ENCODE results near the gene FCER1A. TPM values are rescaled to one million over a fixed set of nuclear protein-coding genes. Genes with fewer than 3 reads are reported as not detected.

FCER1A gene
- total and polyA plus RNA-seq, 2 experiments from 2014 or later = not detected

GRCh38 chr1:159274631-159275030 is 27.5 kb upstream of the FCER1A start:
- no peaks in the 10 kb centered on the region for H3F3A ChIP-seq (replicated peaks; ENCODE audit: low read depth)
- no peaks in the 10 kb centered on the region for H3K27me3 ChIP-seq (ENCODE audit: insufficient read depth)
- H3K9me3 Mint-ChIP-seq = no peaks in the 10 kb centered on the region
- no peak overlapping the region for H2AFZ ChIP-seq
- no peak overlapping the region for H3K4me2 ChIP-seq
- H3K79me2 ChIP-seq (replicated peaks; ENCODE audit: insufficient read depth) = no peaks in the 10 kb centered on the region
- H3K27ac ChIP-seq (ENCODE audit: low read depth) = no peak overlapping the region
- no peaks in the 10 kb centered on the region for H4K20me1 ChIP-seq (replicated peaks; ENCODE audit: insufficient read depth)
- ATAC-seq = no peak
- no peak overlapping the region for H3K4me3 ChIP-seq
- no peaks in the 10 kb centered on the region for H3K36me3 Mint-ChIP-seq (ENCODE audit: low read depth)
- H3K27me3 Mint-ChIP-seq (ENCODE audit: insufficient read depth, low read depth, poor library complexity) = no peaks in the 10 kb centered on the region
- H3K27ac Mint-ChIP-seq = no peak overlapping the region
- no peaks in the 10 kb centered on the region for H3K4me1 ChIP-seq (ENCODE audit: insufficient read depth)
- no peak overlapping the region for H3K4me3 Mint-ChIP-seq
- no peak for DNase-seq (ENCODE audit: low spot score)
- H3K36me3 ChIP-seq (ENCODE audit: insufficient read depth) = no peaks in the 10 kb centered on the region
- no peak for TF ChIP-seq ZNF114 (CRISPR knock-in tag; IDR thresholded peaks at IDR 0.05)
- no peak for TF ChIP-seq CREB1 (CRISPR knock-in tag; IDR thresholded peaks at IDR 0.05; ENCODE audit: low read depth)
- TF ChIP-seq NANOG (IDR thresholded peaks at IDR 0.05; ENCODE audit: borderline replicate concordance) = no peak
- TF ChIP-seq, protein P1, sequence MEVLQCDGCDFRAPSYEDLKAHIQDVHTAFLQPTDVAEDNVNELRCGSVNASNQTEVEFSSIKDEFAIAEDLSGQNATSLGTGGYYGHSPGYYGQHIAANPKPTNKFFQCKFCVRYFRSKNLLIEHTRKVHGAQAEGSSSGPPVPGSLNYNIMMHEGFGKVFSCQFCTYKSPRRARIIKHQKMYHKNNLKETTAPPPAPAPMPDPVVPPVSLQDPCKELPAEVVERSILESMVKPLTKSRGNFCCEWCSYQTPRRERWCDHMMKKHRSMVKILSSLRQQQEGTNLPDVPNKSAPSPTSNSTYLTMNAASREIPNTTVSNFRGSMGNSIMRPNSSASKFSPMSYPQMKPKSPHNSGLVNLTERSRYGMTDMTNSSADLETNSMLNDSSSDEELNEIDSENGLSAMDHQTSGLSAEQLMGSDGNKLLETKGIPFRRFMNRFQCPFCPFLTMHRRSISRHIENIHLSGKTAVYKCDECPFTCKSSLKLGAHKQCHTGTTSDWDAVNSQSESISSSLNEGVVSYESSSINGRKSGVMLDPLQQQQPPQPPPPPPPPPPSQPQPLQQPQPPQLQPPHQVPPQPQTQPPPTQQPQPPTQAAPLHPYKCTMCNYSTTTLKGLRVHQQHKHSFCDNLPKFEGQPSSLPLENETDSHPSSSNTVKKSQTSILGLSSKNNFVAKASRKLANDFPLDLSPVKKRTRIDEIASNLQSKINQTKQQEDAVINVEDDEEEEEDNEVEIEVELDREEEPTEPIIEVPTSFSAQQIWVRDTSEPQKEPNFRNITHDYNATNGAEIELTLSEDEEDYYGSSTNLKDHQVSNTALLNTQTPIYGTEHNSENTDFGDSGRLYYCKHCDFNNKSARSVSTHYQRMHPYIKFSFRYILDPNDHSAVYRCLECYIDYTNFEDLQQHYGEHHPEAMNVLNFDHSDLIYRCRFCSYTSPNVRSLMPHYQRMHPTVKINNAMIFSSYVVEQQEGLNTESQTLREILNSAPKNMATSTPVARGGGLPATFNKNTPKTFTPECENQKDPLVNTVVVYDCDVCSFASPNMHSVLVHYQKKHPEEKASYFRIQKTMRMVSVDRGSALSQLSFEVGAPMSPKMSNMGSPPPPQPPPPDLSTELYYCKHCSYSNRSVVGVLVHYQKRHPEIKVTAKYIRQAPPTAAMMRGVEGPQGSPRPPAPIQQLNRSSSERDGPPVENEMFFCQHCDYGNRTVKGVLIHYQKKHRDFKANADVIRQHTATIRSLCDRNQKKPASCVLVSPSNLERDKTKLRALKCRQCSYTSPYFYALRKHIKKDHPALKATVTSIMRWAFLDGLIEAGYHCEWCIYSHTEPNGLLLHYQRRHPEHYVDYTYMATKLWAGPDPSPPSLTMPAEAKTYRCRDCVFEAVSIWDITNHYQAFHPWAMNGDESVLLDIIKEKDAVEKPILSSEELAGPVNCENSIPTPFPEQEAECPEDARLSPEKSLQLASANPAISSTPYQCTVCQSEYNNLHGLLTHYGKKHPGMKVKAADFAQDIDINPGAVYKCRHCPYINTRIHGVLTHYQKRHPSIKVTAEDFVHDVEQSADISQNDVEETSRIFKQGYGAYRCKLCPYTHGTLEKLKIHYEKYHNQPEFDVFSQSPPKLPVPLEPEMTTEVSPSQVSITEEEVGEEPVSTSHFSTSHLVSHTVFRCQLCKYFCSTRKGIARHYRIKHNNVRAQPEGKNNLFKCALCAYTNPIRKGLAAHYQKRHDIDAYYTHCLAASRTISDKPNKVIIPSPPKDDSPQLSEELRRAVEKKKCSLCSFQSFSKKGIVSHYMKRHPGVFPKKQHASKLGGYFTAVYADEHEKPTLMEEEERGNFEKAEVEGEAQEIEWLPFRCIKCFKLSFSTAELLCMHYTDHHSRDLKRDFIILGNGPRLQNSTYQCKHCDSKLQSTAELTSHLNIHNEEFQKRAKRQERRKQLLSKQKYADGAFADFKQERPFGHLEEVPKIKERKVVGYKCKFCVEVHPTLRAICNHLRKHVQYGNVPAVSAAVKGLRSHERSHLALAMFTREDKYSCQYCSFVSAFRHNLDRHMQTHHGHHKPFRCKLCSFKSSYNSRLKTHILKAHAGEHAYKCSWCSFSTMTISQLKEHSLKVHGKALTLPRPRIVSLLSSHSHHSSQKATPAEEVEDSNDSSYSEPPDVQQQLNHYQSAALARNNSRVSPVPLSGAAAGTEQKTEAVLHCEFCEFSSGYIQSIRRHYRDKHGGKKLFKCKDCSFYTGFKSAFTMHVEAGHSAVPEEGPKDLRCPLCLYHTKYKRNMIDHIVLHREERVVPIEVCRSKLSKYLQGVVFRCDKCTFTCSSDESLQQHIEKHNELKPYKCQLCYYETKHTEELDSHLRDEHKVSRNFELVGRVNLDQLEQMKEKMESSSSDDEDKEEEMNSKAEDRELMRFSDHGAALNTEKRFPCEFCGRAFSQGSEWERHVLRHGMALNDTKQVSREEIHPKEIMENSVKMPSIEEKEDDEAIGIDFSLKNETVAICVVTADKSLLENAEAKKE (CRISPR knock-in tag; IDR thresholded peaks at IDR 0.05) = no peak
- no peak for TF ChIP-seq REST (IDR thresholded peaks at IDR 0.05; ENCODE audit: unreplicated experiment)
- no peak for TF ChIP-seq EZH2 (IDR thresholded peaks at IDR 0.05; ENCODE audit: low read depth, unreplicated experiment)
- TF ChIP-seq ETS1 (IDR thresholded peaks at IDR 0.05) = no peak
- no peak for TF ChIP-seq JUNB (IDR thresholded peaks at IDR 0.05; ENCODE audit: unreplicated experiment)
- no peaks in the 10 kb centered on the region for H3K4me1 Mint-ChIP-seq
- H3K9me2 ChIP-seq (ENCODE audit: insufficient read depth) = no peaks in the 10 kb centered on the region
